Chondrocyte (in vitro differentiated cells): ENCODE data around the gene TCP11. TPM values are rescaled to one million over a fixed set of nuclear protein-coding genes. Genes with fewer than 3 reads are reported as not detected.

Experiments used
- DNase-seq: peaks from one replicate; pipeline ENCODE4 v3.0.0; 2021; ENCODE audit warnings: mixed read lengths, low spot score
- H3K27ac Mint-ChIP-seq: one replicate; pipeline ENCODE4 v1.8.0; 2021; ENCODE audit warnings: mild to moderate bottlenecking, moderate library complexity, mixed read lengths; ENCODE audit not compliant: unreplicated experiment
- H3K27me3 Mint-ChIP-seq: 2 replicates; pipeline ENCODE4 v1.8.0; 2021; ENCODE audit warnings: low read depth, mixed read lengths
- H3K36me3 Mint-ChIP-seq: 2 replicates; pipeline ENCODE4 v1.8.0; 2021; ENCODE audit warnings: low read depth, mixed read lengths
- H3K4me1 Mint-ChIP-seq: 2 replicates; pipeline ENCODE4 v1.8.0; 2021; ENCODE audit warnings: low read depth, mild to moderate bottlenecking, mixed read lengths
- H3K4me3 Mint-ChIP-seq: one replicate; pipeline ENCODE4 v1.8.0; 2021; ENCODE audit warnings: mild to moderate bottlenecking, moderate library complexity, mixed read lengths; ENCODE audit not compliant: unreplicated experiment
- H3K9me3 Mint-ChIP-seq: 2 replicates; pipeline ENCODE4 v1.8.0; 2021; ENCODE audit warnings: low read depth, mixed read lengths
- total RNA-seq: library from RNA; stranded (reverse); gene quantifications from 3 replicates; pipeline ENCODE4 v1.2.1, GENCODE V29; 2021
- TF ChIP-seq, protein P1 (sequence below): fragments of 200-600 bp; sonication (generic); IDR thresholded peaks from 2 replicates; pipeline ENCODE4 v1.5.0; 2021; ENCODE audit warnings: antibody characterized with exemption, mild to moderate bottlenecking, moderate library complexity

Gene TCP11
- total RNA-seq, 1 donor from 2014 or later, result not detected

DNA sequence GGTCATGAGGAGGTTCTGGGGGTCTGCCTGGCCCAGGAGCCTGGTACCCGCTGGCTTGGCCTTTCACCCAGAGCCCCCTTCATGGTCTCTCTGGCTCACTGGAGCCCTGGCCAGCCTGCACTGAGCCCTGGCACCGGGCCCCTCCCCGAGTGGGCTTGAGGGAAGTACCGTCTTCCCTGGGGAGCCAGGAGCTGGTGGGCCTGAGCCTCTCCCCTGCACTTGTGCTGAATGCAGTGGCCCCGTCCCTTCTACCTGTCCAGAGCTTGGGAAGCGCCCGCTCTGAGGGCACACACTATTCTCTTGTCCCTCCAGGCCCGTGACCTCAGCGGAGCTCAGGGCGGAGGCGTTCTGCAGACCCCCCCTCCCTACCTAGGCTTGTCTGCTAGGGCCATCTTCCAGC is 62.2 kb downstream of the TCP11 start:
- H3K27ac Mint-ChIP-seq, result no peak overlapping the region
- peaks cover 13% of the 10 kb centered on the region for H3K4me1 Mint-ChIP-seq
- no peak for DNase-seq
- H3K36me3 Mint-ChIP-seq, result peaks cover 30% of the 10 kb centered on the region
- H3K9me3 Mint-ChIP-seq, result no peaks in the 10 kb centered on the region
- TF ChIP-seq, protein P1, sequence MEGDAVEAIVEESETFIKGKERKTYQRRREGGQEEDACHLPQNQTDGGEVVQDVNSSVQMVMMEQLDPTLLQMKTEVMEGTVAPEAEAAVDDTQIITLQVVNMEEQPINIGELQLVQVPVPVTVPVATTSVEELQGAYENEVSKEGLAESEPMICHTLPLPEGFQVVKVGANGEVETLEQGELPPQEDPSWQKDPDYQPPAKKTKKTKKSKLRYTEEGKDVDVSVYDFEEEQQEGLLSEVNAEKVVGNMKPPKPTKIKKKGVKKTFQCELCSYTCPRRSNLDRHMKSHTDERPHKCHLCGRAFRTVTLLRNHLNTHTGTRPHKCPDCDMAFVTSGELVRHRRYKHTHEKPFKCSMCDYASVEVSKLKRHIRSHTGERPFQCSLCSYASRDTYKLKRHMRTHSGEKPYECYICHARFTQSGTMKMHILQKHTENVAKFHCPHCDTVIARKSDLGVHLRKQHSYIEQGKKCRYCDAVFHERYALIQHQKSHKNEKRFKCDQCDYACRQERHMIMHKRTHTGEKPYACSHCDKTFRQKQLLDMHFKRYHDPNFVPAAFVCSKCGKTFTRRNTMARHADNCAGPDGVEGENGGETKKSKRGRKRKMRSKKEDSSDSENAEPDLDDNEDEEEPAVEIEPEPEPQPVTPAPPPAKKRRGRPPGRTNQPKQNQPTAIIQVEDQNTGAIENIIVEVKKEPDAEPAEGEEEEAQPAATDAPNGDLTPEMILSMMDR, result no peak
- no peaks in the 10 kb centered on the region for H3K27me3 Mint-ChIP-seq
- no peak overlapping the region for H3K4me3 Mint-ChIP-seq

DNA sequence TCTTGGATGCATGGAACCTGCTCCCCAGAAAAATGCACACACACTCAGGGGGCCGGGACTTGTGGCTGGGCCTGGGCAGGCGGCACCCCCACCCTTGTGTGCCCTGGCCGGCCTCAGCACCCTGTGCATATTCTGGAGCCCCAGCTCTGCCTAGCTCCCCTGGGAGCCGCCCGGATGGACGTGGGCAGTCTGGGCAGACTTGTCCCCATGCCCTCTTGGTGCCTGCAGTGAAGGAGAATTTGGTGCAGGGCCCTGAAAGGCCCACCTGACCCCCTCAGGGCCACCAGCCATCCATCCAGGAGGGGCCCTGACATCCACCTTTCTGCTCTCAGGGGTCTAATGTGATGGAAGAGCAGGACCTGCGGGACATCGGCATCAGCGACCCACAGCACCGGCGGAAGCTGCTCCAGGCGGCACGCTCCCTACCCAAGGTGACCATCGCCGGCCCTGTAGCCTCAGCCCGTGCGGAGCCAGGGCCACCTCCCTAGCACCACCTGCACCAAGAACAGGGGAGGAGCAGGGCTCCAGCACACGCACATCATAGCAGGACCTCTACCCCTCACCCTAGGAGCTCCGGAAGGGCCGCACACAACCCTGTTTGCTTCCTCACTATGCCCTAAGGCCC is 62.8 kb downstream of the TCP11 start:
- Mint-ChIP-seq H3K9me3 (no peaks in the 10 kb centered on the region), H3K4me3 (no peak overlapping the region), H3K36me3 (peaks cover 25% of the 10 kb centered on the region), H3K4me1 (peaks cover 13% of the 10 kb centered on the region), H3K27me3 (no peaks in the 10 kb centered on the region), H3K27ac (no peak overlapping the region)
- TF ChIP-seq, protein P1, result no peak
- peak; percentile 64 for DNase-seq

DNA sequence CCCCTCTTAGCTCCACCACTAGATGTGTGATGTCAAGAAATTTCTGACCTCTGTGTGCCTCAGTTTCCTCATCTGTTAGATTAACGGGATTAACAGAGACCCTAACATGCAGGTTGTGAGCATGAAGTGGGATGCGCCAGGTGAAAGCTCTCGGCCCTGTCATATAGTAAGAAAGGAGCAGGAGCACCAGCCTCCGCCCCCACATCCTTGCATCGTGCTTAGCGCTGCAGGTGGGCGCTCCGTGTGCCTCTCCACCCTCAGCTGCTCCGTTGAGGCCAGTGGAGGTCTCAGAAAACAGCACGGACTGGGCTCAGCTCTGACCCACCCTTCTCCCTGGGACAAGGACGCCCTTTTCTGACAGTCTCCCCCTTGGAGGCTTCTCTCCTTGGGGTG is 63.4 kb downstream of the TCP11 start:
- peaks cover 26% of the 10 kb centered on the region for H3K36me3 Mint-ChIP-seq

DNA sequence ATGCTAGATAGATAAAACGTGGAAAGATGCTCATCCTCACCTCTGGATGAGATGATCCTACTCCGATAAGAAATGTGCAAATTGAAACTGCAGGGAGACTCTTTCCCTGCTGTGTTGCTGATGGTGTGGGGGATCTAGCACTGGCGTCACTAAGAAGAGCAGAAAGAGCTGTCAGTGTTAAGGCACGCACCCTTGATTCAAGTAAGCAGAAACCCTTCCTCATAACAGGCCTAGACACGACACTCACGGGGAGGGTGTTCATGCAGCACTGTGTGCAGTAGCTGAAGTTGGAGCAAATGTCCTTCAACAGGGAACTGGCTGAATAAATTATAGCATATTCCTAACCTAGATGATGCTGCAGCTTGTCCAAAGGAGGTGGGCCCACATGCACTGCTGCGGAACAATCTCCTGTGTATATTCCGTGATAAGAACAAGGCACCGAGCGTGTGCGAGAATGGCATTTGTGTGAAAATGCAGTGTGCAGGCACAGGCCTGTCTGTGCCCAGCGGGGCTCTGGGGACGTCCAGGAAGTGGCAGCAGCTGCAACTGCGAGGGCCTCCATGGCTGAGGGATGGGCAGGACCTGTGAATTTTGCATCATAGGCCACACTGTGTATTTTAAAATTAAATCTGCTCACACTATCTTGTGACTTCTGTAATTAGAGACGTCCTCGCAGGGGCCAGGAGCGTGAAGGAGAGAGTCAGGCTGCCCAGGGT is 64.0 kb downstream of the TCP11 start:
- no peaks in the 10 kb centered on the region for H3K9me3 Mint-ChIP-seq
- H3K4me3 Mint-ChIP-seq, result no peak overlapping the region
- H3K4me1 Mint-ChIP-seq, result peaks cover 10% of the 10 kb centered on the region
- TF ChIP-seq, protein P1, result no peak
- no peaks in the 10 kb centered on the region for H3K27me3 Mint-ChIP-seq
- DNase-seq, result peak; percentile 48
- no peak overlapping the region for H3K27ac Mint-ChIP-seq
- peaks cover 24% of the 10 kb centered on the region for H3K36me3 Mint-ChIP-seq

More for the DNA sequence above, 63.4 kb downstream of the TCP11 start:
- Mint-ChIP-seq H3K9me3 (no peaks in the 10 kb centered on the region), H3K4me3 (no peak overlapping the region), H3K27ac (no peak overlapping the region), H3K4me1 (peaks cover 13% of the 10 kb centered on the region), H3K27me3 (no peaks in the 10 kb centered on the region)
- TF ChIP-seq, protein P1, result no peak
- peak; percentile 57 for DNase-seq

DNA sequence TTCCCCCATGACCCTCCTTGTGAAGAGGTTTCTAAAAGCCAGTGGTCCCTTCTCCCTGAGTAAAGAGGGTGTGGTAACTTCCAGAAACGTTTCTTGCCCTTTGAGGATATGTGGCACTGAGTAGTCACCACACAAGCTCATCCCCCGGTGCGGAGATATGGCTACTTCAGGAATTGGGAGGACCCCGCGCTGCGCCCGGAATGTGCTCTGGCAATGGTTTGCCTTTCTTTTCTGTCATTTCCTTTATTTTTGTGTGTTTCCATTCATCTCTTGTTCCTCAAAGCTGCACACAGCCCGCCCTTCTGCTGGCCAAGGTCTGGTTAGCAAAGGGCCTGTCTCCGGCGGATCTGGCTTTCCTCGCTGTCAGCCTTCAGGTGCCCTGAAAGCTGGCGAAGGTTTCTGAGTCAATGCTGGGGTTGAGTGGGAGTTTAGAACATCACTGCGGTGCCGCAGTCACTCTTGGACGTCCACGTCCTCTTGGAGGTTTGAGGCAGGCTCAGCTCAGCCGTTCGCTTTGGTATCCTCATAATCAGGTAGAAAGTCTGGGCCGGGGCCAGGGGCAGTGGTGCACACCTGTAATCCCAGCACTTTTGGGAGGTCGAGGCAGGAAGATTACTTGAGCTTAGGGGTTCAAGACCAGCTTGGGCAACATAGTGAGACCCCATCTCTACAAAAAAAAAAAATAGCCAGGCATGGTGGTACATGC is 67.2 kb downstream of the TCP11 start:
- Mint-ChIP-seq H3K4me1 (no peaks in the 10 kb centered on the region), H3K27ac (no peak overlapping the region), H3K36me3 (peaks cover 18% of the 10 kb centered on the region), H3K4me3 (no peak overlapping the region), H3K27me3 (no peaks in the 10 kb centered on the region), H3K9me3 (no peaks in the 10 kb centered on the region)
- no peak for DNase-seq
- TF ChIP-seq, protein P1, result no peak
